ENCODE data around the gene DEDD2. TPM values are rescaled to one million over a fixed set of nuclear protein-coding genes. Genes with fewer than 3 reads are reported as not detected.
"Not testable (repeated sequence)": the region's sequence is repeated elsewhere in the genome, so short reads cannot be mapped to it uniquely, and the experiment has no call there.

Gene DEDD2, protein sequence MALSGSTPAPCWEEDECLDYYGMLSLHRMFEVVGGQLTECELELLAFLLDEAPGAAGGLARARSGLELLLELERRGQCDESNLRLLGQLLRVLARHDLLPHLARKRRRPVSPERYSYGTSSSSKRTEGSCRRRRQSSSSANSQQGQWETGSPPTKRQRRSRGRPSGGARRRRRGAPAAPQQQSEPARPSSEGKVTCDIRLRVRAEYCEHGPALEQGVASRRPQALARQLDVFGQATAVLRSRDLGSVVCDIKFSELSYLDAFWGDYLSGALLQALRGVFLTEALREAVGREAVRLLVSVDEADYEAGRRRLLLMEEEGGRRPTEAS
- 45.6 and 49.6 TPM in 2 replicates for total RNA-seq (2021)
- Bru-seq, nascent RNA = percentile 75 among the genes with signal in this experiment
- percentile 72 among the genes with signal in this experiment for BruChase-seq, experiment 1, labeled RNA remaining after a 2-hour chase
- percentile 63 among the genes with signal in this experiment for BruChase-seq, experiment 2, labeled RNA remaining after a 6-hour chase
- long read RNA-seq, transcript DEDD2-203 (4 exons, 1,586 nt) = minor isoform, 11 of 153 reads
- long read RNA-seq, transcript DEDD2-205 (5 exons, 1,183 nt) = major isoform, 32 of 153 reads
- long read RNA-seq, partial matches to known transcripts = 1 of 153 reads
- long read RNA-seq, other reads (novel, unspliced or antisense) = 102 of 153 reads

- H3K36me3 ChIP-seq (ENCODE audit: low read depth) = peaks cover 17% of the 10 kb centered on the region
- DNase-seq = peak; percentile 90 to 99
- H3K4me3 ChIP-seq = peak within 1 kb of the TSS; percentile 75
- H3K9me3 ChIP-seq (ENCODE audit: insufficient read depth, low read depth) = no peaks in the 10 kb centered on the region
- no peaks in the 10 kb centered on the region for H3K27me3 ChIP-seq (ENCODE audit: insufficient read depth, low read depth)
- H3K79me2 ChIP-seq (ENCODE audit: low read depth) = peaks cover 90% of the 10 kb centered on the region
- peak within 1 kb of the TSS; percentile 89 for H3K4me2 ChIP-seq
- H4K20me1 ChIP-seq (ENCODE audit: insufficient read depth) = peaks cover 28% of the 10 kb centered on the region
- intact Hi-C loops (cut with micrococcal nuclease; ENCODE audit: unreplicated experiment) = loop anchor here (1.0 to 5.0 kb wide), 3 partner anchors 10 to 65 kb away; no protein-coding TSS in a partner anchor
- ChIA-PET CTCF (interaction anchor here (0.6 kb wide), 1 partner anchor 9 kb away, joined by 3 read pairs; no protein-coding TSS in a partner anchor), POLR2A (ENCODE audit: unreplicated experiment) (no interaction called here)
- peaks cover 10% of the 10 kb centered on the region; the same call in 1 of the 2 replicates for H3F3A ChIP-seq (ENCODE audit: insufficient read depth, low read depth)
- H3K9me2 ChIP-seq (ENCODE audit: insufficient read depth) = no peaks in the 10 kb centered on the region
- H3K27ac ChIP-seq = peak within 1 kb of the TSS; percentile 75
- TSS peak; percentile 16 for BruUV-seq (replicated peaks)
- H3K4me1 ChIP-seq (replicated peaks; ENCODE audit: insufficient read depth) = peaks cover 39% of the 10 kb centered on the region
- H2AFZ ChIP-seq = peak within 1 kb of the TSS; percentile 81
- TF ChIP-seq EZH2 (IDR thresholded peaks at IDR 0.05; ENCODE audit: low read depth) = no peak
- no peak for TF ChIP-seq CTCF (conservative IDR thresholded peaks at IDR 0.05)
Observed at GRCh38 chr19:42217520-42218437, at the start of gene DEDD2. Gene DEDD2 (minus strand): TSS chr19:42217677. CDS start chr19:42217007, 670 bp downstream.

GRCh38 chr19:42266928-42267603, 49.6 kb upstream of the DEDD2 start:
- H3K27ac ChIP-seq; POLR2A ChIA-PET (ENCODE audit: unreplicated experiment): not testable (repeated sequence)
- H3K4me3 ChIP-seq = peak overlapping the region; percentile 76; the same call in 1 of the 2 replicates

GRCh38 chr19:42266105-42266504, 48.6 kb upstream of the DEDD2 start:
- H3K9me2 ChIP-seq (ENCODE audit: insufficient read depth); CTCF ChIA-PET; H3F3A ChIP-seq (ENCODE audit: insufficient read depth, low read depth); intact Hi-C loops (cut with micrococcal nuclease; ENCODE audit: unreplicated experiment); H2AFZ ChIP-seq; H3K4me3 ChIP-seq; H3K9me3 ChIP-seq (ENCODE audit: insufficient read depth, low read depth); H3K27ac ChIP-seq; DNase-seq; H4K20me1 ChIP-seq (ENCODE audit: insufficient read depth); BruUV-seq (replicated peaks); H3K4me2 ChIP-seq; H3K27me3 ChIP-seq (ENCODE audit: insufficient read depth, low read depth); H3K36me3 ChIP-seq (ENCODE audit: low read depth): not testable (repeated sequence)
- POLR2A ChIA-PET (ENCODE audit: unreplicated experiment) = interaction anchor here (0.5 to 0.9 kb wide), 2 partner anchors 11 to 23 kb away, joined by 4 to 7 read pairs; no protein-coding TSS in a partner anchor
- Histone ChIP-seq H3K79me2 (ENCODE audit: low read depth) (peaks cover 14% of the 10 kb centered on the region), H3K4me1 (replicated peaks; ENCODE audit: insufficient read depth) (peaks cover 20% of the 10 kb centered on the region)

More at GRCh38 chr19:42266928-42267603, 49.6 kb upstream of the DEDD2 start:
- H3K9me3 ChIP-seq (ENCODE audit: insufficient read depth, low read depth); H3K36me3 ChIP-seq (ENCODE audit: low read depth); intact Hi-C loops (cut with micrococcal nuclease; ENCODE audit: unreplicated experiment); DNase-seq; H3K9me2 ChIP-seq (ENCODE audit: insufficient read depth); H3K27me3 ChIP-seq (ENCODE audit: insufficient read depth, low read depth); H3F3A ChIP-seq (ENCODE audit: insufficient read depth, low read depth); CTCF ChIA-PET; BruUV-seq (replicated peaks); H4K20me1 ChIP-seq (ENCODE audit: insufficient read depth): not testable (repeated sequence)
- H2AFZ ChIP-seq = peak overlapping the region; percentile 89; the same call in 1 of the 2 replicates
- peaks cover 20% of the 10 kb centered on the region for H3K4me1 ChIP-seq (replicated peaks; ENCODE audit: insufficient read depth)
- H3K4me2 ChIP-seq = peak overlapping the region; percentile 93
- peaks cover 19% of the 10 kb centered on the region for H3K79me2 ChIP-seq (ENCODE audit: low read depth)
